MM.1S (cell line): ENCODE data around the gene GARS1.

Source experiments
- CTCF ChIP-seq: fragments of 300-600 bp; sonication (generic); IDR thresholded peaks from 2 replicates; pipeline ENCODE4 v1.5.1; 2016; ENCODE audit warnings: antibody characterized with exemption, low read length, mixed read lengths
- EZH2 ChIP-seq: fragments of 300-600 bp; sonication (generic); optimal IDR thresholded peaks from 2 replicates; pipeline ENCODE3; 2017; ENCODE audit warnings: low read depth, mild to moderate bottlenecking, antibody characterized with exemption, low read length, mixed read lengths
- EZH2phosphoT487 ChIP-seq: fragments of 300-600 bp; sonication (generic); IDR thresholded peaks from 2 replicates; pipeline ENCODE4 v1.6.1; 2018; ENCODE audit warnings: antibody characterized with exemption, low read length

DNA sequence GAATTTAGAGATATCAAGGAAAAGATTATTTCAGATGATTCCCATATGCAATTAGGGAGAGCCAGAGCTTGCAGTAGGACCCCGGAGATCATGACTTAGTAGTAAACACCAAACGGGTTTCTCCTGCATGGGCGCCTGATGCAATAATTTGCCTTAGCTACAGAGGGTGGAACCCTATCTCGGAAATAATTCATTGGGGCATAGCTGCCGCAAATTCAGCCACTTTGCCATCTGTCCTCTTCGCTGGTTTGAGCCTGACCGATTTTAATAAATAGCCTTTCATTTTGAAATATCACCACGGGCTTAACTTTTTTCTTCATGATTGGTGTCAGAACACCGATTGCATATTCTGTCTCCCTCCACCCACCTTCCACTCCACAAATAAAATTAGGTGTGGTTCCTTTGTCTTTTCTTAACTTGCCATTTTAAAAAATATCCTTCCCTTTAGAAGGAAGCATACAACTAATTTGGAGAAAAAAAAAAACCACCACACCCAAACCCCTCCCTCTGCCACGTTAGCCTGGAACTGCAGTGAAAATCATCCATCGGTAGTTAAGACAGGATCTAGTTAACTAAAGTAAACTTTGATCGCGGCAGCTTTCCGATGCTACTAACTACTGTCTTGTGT, 1.4 kb downstream of the GARS1 start:
- no peak for TF ChIP-seq EZH2
- no peak for TF ChIP-seq CTCF
- no peak for TF ChIP-seq EZH2phosphoT487
